ENCODE measurements around the gene TRHDE.

The TRHDE gene

DNA sequence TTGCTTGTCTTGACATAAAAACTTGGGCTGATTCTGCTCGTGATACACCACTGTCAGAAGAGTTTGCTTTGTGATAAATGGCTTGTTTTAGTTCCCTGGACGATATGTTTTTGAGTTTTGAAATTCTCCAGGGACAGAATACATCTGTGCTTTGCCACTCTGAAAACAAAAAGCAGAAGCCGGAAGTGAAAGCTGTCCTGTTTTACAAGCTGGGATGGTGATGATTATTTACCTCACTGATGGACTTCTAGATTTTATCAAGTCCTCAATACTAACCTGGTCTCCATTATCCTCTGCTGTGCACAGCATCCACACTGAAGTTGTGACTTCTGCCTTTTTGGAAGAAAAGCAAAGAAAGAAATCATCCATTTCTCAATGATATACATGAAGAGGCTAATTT is 251.6 kb downstream of the TRHDE start:
- DNase-seq, result no peak

DNA sequence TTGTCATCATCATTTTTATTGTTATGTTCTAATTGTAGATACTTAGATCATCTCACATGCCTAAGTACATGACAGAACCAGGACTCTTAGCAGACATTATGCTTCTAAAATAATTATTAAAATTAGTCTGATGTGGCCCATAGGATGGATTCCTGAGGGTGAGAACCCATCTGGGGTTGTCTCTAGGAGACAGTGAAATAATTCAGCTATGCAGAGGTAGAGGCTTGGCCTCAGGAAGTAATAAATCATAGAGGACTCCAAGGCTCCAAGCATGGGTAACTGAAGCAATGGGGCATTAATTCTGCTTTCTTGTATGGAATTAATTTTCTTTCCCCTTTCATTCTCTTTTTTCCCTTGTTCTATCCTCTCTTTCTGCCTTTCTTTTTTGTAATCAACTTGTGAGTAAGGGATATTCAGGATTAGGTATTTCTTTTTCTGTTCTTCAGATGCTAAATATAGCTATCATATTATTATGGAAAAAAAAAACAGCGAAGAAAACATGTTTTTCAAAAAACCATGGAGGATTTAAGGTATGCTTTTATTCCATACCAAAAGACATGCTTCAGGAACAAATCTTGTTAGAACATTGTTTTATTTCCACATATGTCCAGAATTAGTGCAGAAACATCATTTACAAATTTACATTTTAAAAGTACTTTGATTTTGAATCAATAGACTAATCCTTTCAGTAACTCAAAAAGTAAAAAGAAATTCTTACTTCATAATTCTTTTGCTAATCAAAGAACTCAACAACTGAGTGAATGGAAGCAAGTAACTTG is 263.2 kb downstream of the TRHDE start:
- no peak for DNase-seq

DNA sequence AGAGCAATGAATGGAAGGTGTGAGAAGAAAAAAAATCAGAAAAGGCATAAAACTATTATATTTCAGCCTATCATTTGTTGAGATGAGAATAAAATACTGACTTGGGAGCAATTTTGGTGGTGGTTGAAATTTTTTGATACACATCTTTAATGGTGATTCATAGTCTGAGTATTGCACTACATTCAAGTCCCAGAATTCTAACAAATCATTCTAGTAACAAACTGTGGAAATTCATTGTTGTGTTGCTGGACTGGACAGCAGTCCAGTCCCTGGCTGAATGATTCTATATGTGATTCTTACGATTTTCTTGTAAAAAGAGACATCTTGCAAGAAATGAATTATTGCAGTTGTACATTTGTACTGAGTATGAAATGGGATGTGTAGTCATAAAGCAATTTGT is 268.6 kb downstream of the TRHDE start:
- no peak for DNase-seq

DNA sequence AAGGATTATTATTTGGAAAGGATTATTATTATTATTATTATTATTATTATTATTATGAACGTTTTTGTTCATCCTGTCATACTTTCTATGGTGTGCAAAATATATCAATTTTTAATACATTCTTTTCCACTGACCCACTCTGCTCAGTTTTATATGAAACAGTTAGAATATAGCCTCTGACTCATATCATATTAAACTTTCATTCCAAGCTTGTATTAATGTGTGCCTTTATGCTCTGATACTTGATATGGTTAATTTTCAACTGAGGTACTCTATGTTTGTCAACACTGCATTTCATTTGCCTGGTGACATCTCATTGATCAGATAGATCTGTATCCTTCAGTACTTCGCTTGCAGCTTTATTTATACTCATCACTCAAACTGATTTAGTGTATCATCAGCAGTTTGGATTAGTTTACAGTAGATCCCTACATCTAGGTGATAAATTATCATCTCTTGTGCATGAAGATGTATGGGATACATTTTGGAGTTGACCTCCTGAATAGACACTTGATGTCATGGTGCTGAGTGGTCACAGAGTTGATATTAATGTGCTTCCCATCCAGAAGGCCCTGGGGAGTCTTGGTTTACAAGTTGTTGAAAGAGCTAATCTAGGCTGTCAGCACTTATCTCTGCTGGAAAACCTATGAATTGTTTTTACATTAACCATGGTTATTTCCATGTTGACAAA is 271.8 kb downstream of the TRHDE start:
- DNase-seq, result no peak

DNA sequence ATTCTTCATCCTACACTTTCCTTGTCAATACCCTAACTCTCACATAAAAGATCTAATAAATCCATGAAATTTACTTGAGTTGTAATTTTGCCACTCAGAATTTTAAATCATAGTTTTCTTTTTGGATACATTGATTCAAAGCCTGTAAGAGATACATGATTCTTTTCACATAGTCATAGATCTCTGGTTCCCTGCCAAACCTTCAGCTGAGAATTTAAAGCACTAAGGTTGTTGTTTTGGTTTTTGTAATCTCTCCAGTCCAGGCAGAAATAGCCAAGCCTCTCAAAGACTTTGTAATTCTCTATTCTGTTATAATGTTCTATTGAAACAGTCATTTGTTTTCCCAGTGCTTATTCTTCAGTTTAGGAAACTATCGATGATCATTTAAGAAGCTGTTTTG is 273.9 kb downstream of the TRHDE start:
- DNase-seq, result no peak

DNA sequence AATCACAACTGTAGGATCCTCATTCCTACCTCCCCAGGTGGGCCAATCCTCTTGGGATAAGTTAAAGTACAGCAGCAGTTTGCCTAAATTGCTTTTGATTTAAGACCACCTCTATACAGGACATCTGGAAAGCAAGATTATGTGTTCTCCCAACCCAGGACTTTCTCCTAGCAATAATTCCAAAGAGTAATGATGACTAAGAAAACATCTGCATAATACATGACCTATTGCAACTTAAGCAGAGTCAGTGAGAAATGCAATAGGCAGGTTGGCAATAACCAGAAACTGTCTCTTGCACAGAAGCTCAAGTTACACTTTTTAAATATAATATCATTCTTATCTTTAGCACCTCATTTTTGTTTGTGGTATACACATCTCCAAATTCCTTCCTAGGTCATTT is 275.4 kb downstream of the TRHDE start:
- no peak for DNase-seq

DNA sequence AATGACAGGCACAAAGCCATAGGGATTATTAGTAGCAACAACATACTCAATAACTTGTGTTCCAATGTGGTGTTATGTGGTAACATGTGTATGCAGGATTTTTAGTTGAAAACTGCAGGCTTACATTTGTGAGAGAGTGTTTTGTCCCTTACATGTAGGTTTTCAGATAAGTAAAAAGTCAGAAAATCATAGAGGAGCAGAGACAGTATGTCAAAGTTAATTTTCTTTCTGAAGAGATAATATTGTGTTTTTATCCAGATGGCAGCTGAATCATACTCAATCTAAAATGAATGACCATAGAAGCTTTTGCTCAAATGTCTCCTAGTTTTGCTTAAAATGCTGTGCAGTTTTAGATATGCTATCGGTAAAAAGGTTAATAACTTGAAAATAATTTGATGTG is 277.0 kb downstream of the TRHDE start:
- no peak for DNase-seq

DNA sequence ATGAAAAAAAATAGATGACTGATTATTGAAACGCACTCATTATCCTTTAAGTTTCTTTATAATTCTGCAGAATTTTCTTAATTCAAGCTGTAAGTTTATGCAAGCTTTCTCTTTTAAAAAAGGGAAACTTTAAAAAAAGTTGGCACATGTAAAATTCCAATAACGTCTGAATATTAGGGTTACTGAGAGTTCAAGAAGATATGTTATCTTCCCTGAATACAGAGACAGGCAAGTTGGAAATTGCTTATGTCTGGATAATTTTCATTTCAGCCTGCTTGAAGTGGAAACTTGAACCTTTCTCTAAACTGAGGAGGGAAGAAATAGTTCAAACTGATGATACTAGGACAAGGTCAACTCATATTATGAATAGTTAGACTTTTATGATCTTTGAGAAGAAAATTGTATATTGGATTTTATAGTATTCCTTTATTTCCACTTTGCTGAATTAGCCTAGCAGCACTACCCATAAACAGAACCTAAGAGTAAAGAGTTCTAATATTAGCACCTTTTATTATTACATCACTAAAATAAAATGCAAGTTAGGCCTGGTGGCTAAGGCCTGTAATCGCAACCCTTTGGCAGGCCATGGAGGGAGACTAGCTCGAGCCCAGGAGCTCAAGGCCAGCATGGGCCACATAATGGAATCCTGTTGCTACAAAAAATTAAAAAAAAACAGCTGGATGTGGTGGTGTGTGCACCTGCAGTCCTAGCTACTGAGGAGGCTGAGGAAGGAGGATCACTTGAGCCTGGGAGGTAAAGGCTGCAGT is 288.0 kb downstream of the TRHDE start:
- DNase-seq, result no peak

DNA sequence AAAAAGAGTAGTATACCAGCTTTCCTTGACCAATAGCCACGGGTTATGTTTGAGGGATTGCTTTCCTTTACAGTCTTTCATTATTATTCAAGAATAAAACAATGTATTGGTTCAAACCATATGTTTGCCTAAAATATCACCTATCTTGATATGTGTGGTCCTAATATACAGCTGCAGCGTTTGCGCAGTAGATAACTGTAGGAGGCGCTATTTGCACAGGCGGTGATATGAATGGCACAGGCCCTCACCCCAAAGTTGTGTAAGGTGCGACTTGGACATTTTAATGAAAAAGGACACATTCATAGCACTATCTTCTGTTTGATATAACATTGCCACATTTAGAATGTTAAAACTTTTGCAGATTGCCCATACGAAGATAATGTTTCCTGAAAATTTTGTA is 298.4 kb downstream of the TRHDE start:
- no peak for DNase-seq

DNA sequence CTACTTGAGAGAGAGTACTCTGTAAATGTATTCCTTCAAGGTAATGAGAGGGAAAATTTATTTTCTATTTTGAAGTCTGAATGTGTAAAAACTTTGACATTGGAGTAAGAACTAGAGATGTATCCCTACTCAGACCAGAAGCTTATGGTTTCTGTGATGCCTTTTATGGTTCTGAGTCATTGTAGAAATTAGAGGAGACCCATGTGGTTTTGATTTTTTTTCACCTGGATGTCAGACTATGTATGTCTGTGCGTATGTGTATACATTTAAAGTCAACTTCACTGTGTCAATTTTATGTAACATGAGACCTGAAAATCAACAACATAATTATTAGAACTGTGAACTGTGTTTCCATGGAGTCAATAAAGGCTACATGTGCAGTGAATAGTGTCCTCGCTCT is 302.0 kb downstream of the TRHDE start:
- peak; percentile 28 for DNase-seq

DNA sequence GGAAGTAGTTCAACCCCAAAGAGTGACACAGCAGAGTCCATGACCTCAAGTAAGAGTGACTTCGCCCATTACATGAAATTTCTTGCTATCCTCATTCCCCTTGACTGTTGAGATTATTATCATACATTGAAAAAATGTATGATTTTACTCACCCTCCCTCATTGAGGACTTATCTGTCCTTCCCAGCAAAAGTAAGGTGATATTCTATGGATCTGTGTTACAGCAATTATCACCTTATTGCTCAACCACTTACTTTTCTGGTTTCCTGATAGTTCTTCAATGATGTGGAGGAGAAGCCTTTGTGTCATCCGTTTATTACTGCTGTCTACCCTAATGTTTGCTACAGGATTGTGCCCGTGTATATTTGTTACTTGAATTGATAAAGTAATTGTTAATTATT is 306.2 kb downstream of the TRHDE start:
- no peak for DNase-seq

DNA sequence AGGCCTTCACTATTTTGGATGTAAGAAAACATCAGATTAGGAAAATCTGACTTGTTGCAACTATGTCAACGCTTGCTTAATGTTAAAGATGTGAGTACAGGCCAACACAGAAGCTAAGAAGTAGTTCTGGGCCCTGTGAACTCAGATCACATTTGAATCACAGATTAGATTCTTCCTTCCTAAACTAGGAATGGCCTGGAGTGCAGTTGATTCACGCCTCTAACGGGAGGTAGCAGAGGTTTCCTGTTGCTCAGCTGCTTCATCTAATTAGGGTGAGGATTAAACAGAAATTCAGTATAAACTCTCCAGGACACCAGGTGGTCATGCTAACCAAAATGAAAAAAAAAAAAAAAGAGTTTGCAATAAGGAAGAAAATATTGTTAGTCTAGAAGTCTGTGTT is 314.3 kb downstream of the TRHDE start:
- no peak for DNase-seq

DNA sequence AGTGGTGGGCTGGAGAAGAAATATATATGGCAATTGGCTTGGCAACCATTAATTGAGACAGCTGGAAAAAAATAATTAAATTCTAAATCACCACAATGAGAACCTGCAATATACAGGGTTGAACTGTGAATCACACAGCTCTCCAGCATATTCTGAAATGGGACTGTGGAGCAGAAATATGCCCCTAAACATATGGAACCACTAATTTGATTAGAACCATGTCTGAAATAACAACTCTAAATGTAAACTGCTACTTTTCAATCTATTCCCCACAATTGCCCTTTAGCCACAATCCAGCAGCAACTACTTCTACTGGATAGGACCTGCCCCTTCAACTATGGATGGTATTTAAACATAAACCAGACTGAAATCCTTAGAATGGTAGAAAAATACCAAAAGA is 330.4 kb downstream of the TRHDE start:
- DNase-seq, result no peak

DNA sequence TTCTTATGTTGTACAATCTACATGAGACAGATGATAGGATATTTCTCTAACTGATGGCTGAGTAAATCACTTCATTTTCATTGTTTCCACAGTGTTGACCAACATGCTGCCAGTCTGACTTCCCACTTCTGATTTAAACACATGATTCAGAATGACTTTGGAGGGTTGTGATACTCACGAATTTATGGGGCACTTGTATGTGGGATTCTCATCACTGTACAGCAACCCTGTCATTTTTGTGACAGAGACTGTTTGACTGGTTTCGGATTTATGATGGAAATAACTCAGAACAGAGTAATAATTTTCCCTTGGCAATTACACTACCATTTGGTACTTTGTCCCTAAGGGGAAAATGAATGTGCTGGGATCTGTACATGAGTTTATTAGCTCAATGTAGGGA is 333.8 kb downstream of the TRHDE start:
- DNase-seq, result no peak

DNA sequence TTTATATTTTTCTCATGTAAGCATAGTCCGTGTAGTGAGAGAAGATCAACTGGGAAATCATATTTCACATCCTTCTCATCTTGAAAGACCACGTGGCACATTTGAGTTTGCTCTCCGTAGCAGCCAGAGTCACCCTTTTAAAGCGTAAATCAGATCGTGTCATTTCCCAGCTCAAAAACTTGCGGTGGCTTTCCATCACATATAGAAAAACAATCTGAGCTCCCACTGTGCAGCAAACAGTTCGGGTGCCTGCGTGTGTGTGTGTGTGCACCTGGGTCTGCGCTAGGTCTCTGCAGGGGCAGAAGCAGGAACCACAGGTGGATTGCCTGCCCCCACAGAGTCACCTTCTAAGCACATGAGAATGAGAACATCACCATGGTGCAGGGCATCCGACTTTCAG is 338.2 kb downstream of the TRHDE start:
- peak; percentile 24 for DNase-seq

DNA sequence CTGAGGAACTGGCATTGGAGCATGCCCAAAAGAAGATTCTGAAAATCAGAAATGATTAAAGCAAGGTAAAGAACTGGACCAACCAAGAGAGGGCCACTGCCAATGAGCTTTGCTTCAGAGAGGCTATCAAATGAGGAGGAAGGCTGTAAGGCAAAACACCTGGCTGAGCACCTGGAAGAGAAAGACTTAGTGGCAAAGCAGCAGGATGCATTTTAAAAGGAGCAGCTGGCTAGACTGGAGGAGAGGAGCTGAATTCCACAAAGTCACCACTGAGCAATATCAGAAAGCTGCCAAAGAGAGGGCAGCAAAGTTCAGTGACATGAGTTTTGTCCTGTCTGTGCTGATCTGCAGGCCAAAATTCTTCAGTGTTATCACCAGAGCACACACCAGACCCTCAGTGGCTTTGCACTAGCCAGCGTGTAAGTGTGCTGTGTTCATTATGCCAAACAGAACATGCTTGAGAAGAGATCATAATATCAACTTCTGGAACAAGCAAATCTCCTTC is 338.7 kb downstream of the TRHDE start:
- DNase-seq, result peak; percentile 6

DNA sequence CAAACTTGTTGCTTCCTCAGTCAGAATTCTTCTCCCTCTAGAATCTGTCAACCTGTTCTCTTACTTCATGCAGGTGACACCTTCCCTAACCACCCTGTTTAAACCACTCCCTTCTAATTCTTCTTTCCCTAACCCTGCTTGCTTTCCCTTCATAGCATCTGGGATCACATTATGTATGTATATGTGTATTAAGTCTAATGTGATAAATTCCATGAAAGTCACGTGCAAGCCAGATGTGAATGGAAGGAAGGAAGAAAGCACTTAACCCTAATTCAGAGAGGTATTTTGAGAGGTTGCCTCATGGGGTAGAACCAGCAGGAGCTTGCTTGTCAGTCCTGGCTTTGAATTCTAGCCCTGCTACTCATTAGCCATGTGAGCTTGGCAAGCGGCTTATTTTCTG is 340.0 kb downstream of the TRHDE start:
- DNase-seq, result no peak

DNA sequence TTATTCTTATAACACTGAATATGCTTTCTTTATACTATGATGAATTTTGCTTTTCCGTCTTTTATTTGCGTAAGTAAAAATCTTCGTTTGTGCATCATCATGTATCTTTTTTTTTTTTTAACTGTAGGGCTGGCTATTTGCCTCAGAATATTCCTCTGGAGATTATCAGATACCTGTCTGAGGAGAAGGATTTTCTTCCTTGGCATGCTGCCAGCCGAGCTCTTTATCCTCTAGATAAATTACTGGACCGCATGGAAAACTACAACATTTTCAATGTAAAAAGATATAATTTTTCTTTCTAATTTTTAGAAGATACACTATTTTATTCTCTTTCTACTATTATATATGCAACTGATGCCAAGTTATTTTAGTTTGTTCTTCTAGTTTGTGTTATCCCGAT is 346.6 kb downstream of the TRHDE start:
- DNase-seq, result no peak

DNA sequence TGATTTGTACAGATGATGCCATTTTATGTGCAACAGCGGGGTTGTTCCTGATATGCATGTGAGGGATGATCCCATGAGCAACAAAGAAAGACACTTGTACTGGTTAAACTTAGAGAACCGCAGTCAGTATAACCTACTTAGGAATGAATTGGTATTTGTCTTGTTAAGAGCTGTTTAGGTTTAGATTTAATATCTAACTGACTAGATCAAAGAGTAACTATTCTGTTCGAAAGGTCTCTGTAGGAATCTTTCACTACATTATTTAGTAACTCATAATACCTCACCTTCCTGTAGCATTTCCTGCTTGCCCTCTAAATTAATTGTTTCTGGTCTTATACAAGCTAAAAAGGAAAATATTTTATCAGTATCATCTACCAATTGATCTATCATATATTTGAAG is 350.4 kb downstream of the TRHDE start:
- no peak for DNase-seq

DNA sequence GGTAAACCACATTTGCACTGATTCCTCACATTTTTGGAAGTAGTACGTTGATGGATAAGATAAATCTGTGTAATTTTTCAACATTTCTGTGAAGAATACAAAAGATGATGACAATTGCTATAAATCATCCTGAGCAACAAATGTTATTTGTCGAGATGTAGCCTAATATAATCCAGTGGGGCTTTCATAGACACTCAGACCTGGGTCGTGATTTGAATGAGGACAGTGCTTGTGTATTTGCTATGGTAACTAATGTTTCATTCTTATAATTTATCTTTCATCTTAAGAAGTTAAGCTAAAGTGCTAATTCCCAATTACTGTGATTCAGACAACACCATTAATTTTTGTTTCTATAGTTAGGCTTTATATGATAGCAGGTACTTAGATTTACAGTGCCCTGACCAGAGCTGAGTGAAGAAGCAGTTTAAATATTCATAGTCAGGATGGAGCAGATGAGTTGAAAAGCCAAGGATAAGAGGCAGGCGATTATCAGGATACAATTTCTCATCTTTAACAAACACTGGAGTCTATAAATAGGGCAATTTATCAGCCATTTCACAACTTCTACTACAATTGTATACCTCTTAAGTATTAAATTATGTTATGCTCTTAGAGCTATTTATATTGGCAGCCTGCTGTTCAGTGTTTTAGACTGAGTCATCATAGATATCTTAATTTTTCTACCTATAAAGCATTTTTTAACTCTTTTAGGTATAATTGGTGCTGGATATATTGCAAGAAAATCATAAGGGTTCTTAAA is 359.9 kb downstream of the TRHDE start:
- no peak for DNase-seq

DNA sequence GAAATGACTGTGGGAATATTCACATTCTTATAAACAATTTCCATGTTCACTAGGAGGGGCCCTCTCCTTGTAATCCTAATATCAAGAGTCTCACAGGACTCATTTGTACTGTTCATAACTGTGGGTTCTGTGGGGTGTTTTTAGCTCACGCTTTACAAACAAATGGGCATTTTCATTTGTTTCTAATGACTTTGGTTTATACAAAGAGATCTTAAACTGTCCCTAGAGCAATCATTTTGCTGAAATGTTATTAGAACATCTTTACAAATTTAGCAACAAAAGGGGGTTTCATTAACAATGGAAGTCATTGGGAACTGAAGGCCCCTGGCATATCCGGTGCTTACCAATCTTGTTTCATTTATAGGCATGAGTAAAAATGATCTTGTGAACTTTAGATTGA is 370.5 kb downstream of the TRHDE start:
- no peak for DNase-seq

DNA sequence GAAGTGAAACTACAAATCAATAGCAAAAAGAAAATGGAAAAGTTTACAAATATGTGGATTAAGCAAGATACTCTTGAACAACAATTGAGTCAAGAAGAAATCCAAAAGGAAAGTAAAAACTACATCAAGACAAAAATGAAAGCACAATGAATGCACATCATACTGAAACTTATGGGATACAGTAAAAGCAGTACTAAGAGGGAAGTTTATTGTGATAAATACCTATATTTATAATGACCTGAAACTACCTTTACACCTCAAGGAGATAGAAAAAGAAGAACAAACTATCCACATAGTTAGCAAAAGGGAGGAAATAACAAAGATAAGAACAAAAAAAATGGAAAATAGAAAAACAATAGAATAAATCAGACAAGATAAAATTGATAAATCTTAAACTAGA is 375.0 kb downstream of the TRHDE start:
- DNase-seq, result no peak

DNA sequence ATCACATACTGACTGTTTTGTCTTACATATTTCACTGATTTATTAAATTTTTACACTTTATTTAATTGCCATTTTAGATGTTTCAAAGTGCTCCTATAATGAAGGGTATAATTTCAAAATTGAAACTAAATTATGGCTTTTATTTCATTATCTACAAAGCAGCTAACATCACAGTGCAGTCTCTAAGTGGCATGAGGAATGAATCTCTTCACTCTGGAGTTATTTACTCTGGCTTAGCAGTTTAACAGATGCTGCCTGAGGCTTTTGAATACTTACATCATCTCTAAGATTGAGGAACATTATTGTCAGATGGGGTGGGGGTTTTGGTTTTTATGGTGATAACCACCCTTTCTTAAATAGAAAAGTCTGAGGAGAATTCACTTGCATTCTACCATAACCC is 386.4 kb downstream of the TRHDE start:
- DNase-seq, result no peak

Data from NCI-H510A (cell line).